NCI-H2227 (cell line): ENCODE measurements around the gene ALCAM.

ENCODE experiments used
- DNase-seq: peaks from one replicate; lab custom pipeline; 2025; ENCODE audit not compliant: unreplicated experiment; lab: John Stamatoyannopoulos, UW

The ALCAM gene

GRCh38 chr3:105424412-105425152 lies 57.9 kb downstream of the ALCAM start:
- DNase-seq: no peak

GRCh38 chr3:105425153-105425502 lies 58.4 kb downstream of the ALCAM start:
- no peak for DNase-seq

GRCh38 chr3:105427332-105427731 lies 60.6 kb downstream of the ALCAM start:
- no peak for DNase-seq

GRCh38 chr3:105429034-105429762 lies 62.5 kb downstream of the ALCAM start:
- DNase-seq: no peak

- no peak for DNase-seq
Observed at GRCh38 chr3:105430455-105430854, 63.7 kb downstream of the ALCAM start.

GRCh38 chr3:105431200-105431599 lies 64.5 kb downstream of the ALCAM start:
- DNase-seq: no peak

- no peak for DNase-seq
Observed at GRCh38 chr3:105435277-105435676, 68.6 kb downstream of the ALCAM start.

GRCh38 chr3:105436687-105437086 lies 70.0 kb downstream of the ALCAM start:
- DNase-seq: no peak

GRCh38 chr3:105440113-105440512 lies 73.4 kb downstream of the ALCAM start:
- DNase-seq: no peak

- DNase-seq: no peak
Observed at GRCh38 chr3:105444725-105445124, 78.0 kb downstream of the ALCAM start.

GRCh38 chr3:105448338-105448982 lies 81.8 kb downstream of the ALCAM start:
- no peak for DNase-seq

GRCh38 chr3:105449414-105449813 lies 82.7 kb downstream of the ALCAM start:
- DNase-seq: no peak

GRCh38 chr3:105456017-105456416 lies 89.3 kb downstream of the ALCAM start:
- no peak for DNase-seq

- DNase-seq: no peak
Observed at GRCh38 chr3:105458518-105459215, 92.0 kb downstream of the ALCAM start.

GRCh38 chr3:105459566-105460290 lies 93.0 kb downstream of the ALCAM start:
- DNase-seq: no peak

- no peak for DNase-seq
Observed at GRCh38 chr3:105463620-105464019, 96.9 kb downstream of the ALCAM start.

GRCh38 chr3:105465251-105465853 lies 98.6 kb downstream of the ALCAM start:
- no peak for DNase-seq

- DNase-seq: no peak
Observed at GRCh38 chr3:105466072-105466471, 99.4 kb downstream of the ALCAM start.

GRCh38 chr3:105466495-105467404 lies 100.0 kb downstream of the ALCAM start:
- no peak for DNase-seq
